WTC11 (cell line): ENCODE results near the gene PHACTR3. TPM values are rescaled to one million over a fixed set of nuclear protein-coding genes. Genes with fewer than 3 reads are reported as not detected.

ENCODE experiments used
- ATAC-seq: fragments of 200-7000 bp; cut with Tn5 transposase; 2 replicates; pipeline ENCODE4 v1.10.0; 2021; ENCODE audit warnings: mild to moderate bottlenecking, moderate library complexity
- CTCF ChIA-PET: fragments of 300-600 bp; sonication (Branson Sonifier 250); formaldehyde crosslinking; loops from one replicate; lab custom pipeline; 2021; ENCODE audit warnings: antibody characterized with exemption; lab: Charles Lee
- POLR2A ChIA-PET: fragments of 350-600 bp; sonication (Branson Sonifier 250); formaldehyde crosslinking; loops from one replicate; lab custom pipeline; 2021; ENCODE audit warnings: antibody characterized with exemption; lab: Charles Lee
- DNase-seq: peaks from one replicate; pipeline ENCODE4 v3.0.0; 2021; ENCODE audit warnings: low spot score
- H3K27ac Mint-ChIP-seq: 2 replicates; pipeline ENCODE4 v1.8.0; 2021; ENCODE audit warnings: mixed read lengths
- H3K27me3 Mint-ChIP-seq: 2 replicates; pipeline ENCODE4 v1.8.0; 2021; ENCODE audit warnings: low read depth, mild to moderate bottlenecking, moderate library complexity, mixed read lengths
- H3K36me3 Mint-ChIP-seq: 2 replicates; pipeline ENCODE4 v1.8.0; 2021; ENCODE audit warnings: mixed read lengths
- H3K4me1 Mint-ChIP-seq: 2 replicates; pipeline ENCODE4 v1.8.0; 2022; ENCODE audit warnings: mixed read lengths
- H3K4me3 Mint-ChIP-seq: 2 replicates; pipeline ENCODE4 v1.8.0; 2021; ENCODE audit warnings: mild to moderate bottlenecking, moderate library complexity, mixed read lengths
- H3K9me3 Mint-ChIP-seq: 2 replicates; pipeline ENCODE4 v1.8.0; 2021; ENCODE audit warnings: mixed read lengths
- FOXJ3 ChIP-seq: sonication (generic); formaldehyde crosslinking; IDR thresholded peaks from 2 replicates; pipeline ENCODE4 v1.9.0; 2021; ENCODE audit warnings: missing genetic modification reagents, mild to moderate bottlenecking, borderline replicate concordance
- FOXK1 ChIP-seq: sonication (generic); formaldehyde crosslinking; IDR thresholded peaks from 2 replicates; pipeline ENCODE4 v1.8.0; 2022; ENCODE audit warnings: mild to moderate bottlenecking, moderate library complexity, missing genetic modification reagents
- GRHL2 ChIP-seq: fragments of 250-450 bp; sonication (Bioruptor Pico); IDR thresholded peaks from 2 replicates; pipeline ENCODE4 v1.8.0; 2022; ENCODE audit warnings: mild to moderate bottlenecking, moderate library complexity; ENCODE audit not compliant: insufficient replicate concordance, severe bottlenecking
- GTF2I ChIP-seq: fragments of 250-450 bp; sonication (Bioruptor Pico); conservative IDR thresholded peaks from 2 replicates; pipeline ENCODE4 v1.4.0; 2021; ENCODE audit warnings: mild to moderate bottlenecking
- NFE2L1 ChIP-seq: sonication (generic); formaldehyde crosslinking; IDR thresholded peaks from 2 replicates; pipeline ENCODE4 v1.8.1; 2023; ENCODE audit warnings: missing genetic modification reagents
- TCF7 ChIP-seq: sonication (generic); formaldehyde crosslinking; IDR thresholded peaks from 2 replicates; pipeline ENCODE4 v1.8.0; 2022; ENCODE audit warnings: mild to moderate bottlenecking, low read depth, missing genetic modification reagents, moderate library complexity
- TEAD4 ChIP-seq: sonication (generic); formaldehyde crosslinking; IDR thresholded peaks from 2 replicates; pipeline ENCODE4 v1.8.0; 2022; ENCODE audit warnings: mild to moderate bottlenecking, missing genetic modification reagents
- TP53 ChIP-seq: sonication (generic); formaldehyde crosslinking; IDR thresholded peaks from 2 replicates; pipeline ENCODE4 v1.8.1; 2023; ENCODE audit warnings: mild to moderate bottlenecking, missing genetic modification reagents
- ZNF138 ChIP-seq: sonication (generic); formaldehyde crosslinking; conservative IDR thresholded peaks from 2 replicates; pipeline ENCODE4 v1.8.1; 2022; ENCODE audit warnings: mild to moderate bottlenecking, moderate library complexity, missing genetic modification reagents
- ZNF423 ChIP-seq: fragments of 250-450 bp; sonication (Bioruptor Pico); IDR thresholded peaks from 2 replicates; pipeline ENCODE4 v2.1.2; 2022; ENCODE audit warnings: mild to moderate bottlenecking, moderate library complexity
- total RNA-seq: library from RNA; stranded (reverse); gene quantifications from 3 replicates; pipeline ENCODE4 v1.2.3, GENCODE V29; 2021
- TF ChIP-seq, protein P1 (sequence below): sonication (generic); formaldehyde crosslinking; IDR thresholded peaks from 2 replicates; pipeline ENCODE4 v1.8.0; 2022; ENCODE audit warnings: missing genetic modification reagents
- TF ChIP-seq, protein P2 (sequence below): fragments of 200-600 bp; IDR thresholded peaks from 2 replicates; pipeline ENCODE4 v1.8.0; 2022; ENCODE audit warnings: antibody characterized with exemption
- TF ChIP-seq, protein P3 (sequence below): sonication (generic); formaldehyde crosslinking; IDR thresholded peaks from 2 replicates; pipeline ENCODE4 v1.8.1; 2022; ENCODE audit warnings: missing genetic modification reagents, borderline replicate concordance
- TF ChIP-seq, protein P4 (sequence below): sonication (generic); formaldehyde crosslinking; IDR thresholded peaks from 2 replicates; pipeline ENCODE4 v1.8.0; 2022; ENCODE audit warnings: mild to moderate bottlenecking, missing genetic modification reagents
- TF ChIP-seq, protein P5 (sequence below): fragments of 250-450 bp; sonication (Bioruptor Pico); IDR thresholded peaks from 2 replicates; pipeline ENCODE4 v1.8.0; 2021; ENCODE audit warnings: mild to moderate bottlenecking
- TF ChIP-seq, protein P6 (sequence below): sonication (generic); formaldehyde crosslinking; IDR thresholded peaks from 2 replicates; pipeline ENCODE4 v1.8.0; 2023; ENCODE audit warnings: missing genetic modification reagents, mild to moderate bottlenecking, borderline replicate concordance
- TF ChIP-seq, protein P7 (sequence below): sonication (generic); formaldehyde crosslinking; IDR thresholded peaks from 2 replicates; pipeline ENCODE4 v1.8.1; 2023; ENCODE audit warnings: mild to moderate bottlenecking, moderate library complexity, missing genetic modification reagents
- TF ChIP-seq, protein P8 (sequence below): sonication (generic); formaldehyde crosslinking; IDR thresholded peaks from 2 replicates; pipeline ENCODE4 v1.8.0; 2022; ENCODE audit warnings: mild to moderate bottlenecking, missing genetic modification reagents

PHACTR3 gene
- total RNA-seq, 1 experiment from 2014 or later = 0.28 TPM

DNA sequence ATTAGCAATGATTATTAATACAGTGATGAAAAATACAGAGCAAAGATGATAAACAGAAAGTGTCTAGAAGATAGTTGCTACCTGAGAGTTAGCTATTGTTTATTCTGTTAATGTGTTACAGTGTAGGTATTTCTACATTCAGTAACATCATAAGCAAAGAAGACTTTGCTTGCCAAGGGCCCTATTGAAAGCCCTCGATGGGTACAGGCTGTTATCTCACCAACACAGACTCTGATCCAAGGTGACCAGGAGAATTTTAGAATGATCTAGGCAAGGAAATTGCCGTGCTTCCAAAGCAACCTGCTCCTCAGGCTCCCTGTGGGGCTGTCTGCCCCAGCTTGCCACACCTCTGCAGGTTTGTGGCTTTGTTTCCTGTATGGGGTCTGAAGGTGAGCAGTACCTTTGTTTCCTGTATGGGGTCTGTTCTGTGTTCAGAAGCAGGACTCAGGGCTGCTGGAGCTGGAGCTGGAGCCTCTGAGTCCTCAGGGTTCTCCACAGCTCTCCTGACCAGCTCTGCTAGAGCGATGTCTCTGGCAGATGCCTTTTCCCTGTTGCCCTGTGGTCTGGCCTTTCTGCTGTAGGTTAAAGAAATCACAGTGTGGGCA lies 32.5 kb downstream of the PHACTR3 start:
- Mint-ChIP-seq H3K27me3 (peaks cover 46% of the 10 kb centered on the region), H3K27ac (no peak overlapping the region)
- DNase-seq (no peak), ATAC-seq (no peak)
- TF ChIP-seq, protein P1, sequence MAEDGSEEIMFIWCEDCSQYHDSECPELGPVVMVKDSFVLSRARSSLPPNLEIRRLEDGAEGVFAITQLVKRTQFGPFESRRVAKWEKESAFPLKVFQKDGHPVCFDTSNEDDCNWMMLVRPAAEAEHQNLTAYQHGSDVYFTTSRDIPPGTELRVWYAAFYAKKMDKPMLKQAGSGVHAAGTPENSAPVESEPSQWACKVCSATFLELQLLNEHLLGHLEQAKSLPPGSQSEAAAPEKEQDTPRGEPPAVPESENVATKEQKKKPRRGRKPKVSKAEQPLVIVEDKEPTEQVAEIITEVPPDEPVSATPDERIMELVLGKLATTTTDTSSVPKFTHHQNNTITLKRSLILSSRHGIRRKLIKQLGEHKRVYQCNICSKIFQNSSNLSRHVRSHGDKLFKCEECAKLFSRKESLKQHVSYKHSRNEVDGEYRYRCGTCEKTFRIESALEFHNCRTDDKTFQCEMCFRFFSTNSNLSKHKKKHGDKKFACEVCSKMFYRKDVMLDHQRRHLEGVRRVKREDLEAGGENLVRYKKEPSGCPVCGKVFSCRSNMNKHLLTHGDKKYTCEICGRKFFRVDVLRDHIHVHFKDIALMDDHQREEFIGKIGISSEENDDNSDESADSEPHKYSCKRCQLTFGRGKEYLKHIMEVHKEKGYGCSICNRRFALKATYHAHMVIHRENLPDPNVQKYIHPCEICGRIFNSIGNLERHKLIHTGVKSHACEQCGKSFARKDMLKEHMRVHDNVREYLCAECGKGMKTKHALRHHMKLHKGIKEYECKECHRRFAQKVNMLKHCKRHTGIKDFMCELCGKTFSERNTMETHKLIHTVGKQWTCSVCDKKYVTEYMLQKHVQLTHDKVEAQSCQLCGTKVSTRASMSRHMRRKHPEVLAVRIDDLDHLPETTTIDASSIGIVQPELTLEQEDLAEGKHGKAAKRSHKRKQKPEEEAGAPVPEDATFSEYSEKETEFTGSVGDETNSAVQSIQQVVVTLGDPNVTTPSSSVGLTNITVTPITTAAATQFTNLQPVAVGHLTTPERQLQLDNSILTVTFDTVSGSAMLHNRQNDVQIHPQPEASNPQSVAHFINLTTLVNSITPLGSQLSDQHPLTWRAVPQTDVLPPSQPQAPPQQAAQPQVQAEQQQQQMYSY (CRISPR knock-in tag) = no peak
- TF ChIP-seq TEAD4 (CRISPR knock-in tag) = no peak
- TF ChIP-seq, protein P2, sequence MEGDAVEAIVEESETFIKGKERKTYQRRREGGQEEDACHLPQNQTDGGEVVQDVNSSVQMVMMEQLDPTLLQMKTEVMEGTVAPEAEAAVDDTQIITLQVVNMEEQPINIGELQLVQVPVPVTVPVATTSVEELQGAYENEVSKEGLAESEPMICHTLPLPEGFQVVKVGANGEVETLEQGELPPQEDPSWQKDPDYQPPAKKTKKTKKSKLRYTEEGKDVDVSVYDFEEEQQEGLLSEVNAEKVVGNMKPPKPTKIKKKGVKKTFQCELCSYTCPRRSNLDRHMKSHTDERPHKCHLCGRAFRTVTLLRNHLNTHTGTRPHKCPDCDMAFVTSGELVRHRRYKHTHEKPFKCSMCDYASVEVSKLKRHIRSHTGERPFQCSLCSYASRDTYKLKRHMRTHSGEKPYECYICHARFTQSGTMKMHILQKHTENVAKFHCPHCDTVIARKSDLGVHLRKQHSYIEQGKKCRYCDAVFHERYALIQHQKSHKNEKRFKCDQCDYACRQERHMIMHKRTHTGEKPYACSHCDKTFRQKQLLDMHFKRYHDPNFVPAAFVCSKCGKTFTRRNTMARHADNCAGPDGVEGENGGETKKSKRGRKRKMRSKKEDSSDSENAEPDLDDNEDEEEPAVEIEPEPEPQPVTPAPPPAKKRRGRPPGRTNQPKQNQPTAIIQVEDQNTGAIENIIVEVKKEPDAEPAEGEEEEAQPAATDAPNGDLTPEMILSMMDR = no peak
- no peak for TF ChIP-seq NFE2L1 (CRISPR knock-in tag)
- TF ChIP-seq TP53 = no peak
- TF ChIP-seq ZNF138 = no peak
- TF ChIP-seq FOXK1 (CRISPR knock-in tag) = no peak
- TF ChIP-seq GTF2I (CRISPR knock-in tag) = no peak
- TF ChIP-seq, protein P3, sequence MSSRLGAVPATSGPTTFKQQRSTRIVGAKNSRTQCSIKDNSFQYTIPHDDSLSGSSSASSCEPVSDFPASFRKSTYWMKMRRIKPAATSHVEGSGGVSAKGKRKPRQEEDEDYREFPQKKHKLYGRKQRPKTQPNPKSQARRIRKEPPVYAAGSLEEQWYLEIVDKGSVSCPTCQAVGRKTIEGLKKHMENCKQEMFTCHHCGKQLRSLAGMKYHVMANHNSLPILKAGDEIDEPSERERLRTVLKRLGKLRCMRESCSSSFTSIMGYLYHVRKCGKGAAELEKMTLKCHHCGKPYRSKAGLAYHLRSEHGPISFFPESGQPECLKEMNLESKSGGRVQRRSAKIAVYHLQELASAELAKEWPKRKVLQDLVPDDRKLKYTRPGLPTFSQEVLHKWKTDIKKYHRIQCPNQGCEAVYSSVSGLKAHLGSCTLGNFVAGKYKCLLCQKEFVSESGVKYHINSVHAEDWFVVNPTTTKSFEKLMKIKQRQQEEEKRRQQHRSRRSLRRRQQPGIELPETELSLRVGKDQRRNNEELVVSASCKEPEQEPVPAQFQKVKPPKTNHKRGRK = no peak
- no peak for TF ChIP-seq TCF7 (CRISPR knock-in tag)
- TF ChIP-seq, protein P4, sequence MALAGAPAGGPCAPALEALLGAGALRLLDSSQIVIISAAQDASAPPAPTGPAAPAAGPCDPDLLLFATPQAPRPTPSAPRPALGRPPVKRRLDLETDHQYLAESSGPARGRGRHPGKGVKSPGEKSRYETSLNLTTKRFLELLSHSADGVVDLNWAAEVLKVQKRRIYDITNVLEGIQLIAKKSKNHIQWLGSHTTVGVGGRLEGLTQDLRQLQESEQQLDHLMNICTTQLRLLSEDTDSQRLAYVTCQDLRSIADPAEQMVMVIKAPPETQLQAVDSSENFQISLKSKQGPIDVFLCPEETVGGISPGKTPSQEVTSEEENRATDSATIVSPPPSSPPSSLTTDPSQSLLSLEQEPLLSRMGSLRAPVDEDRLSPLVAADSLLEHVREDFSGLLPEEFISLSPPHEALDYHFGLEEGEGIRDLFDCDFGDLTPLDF (CRISPR knock-in tag) = no peak
- TF ChIP-seq ZNF423 (CRISPR knock-in tag) = no peak
- no peak for TF ChIP-seq GRHL2 (CRISPR knock-in tag)
- TF ChIP-seq, protein P5, sequence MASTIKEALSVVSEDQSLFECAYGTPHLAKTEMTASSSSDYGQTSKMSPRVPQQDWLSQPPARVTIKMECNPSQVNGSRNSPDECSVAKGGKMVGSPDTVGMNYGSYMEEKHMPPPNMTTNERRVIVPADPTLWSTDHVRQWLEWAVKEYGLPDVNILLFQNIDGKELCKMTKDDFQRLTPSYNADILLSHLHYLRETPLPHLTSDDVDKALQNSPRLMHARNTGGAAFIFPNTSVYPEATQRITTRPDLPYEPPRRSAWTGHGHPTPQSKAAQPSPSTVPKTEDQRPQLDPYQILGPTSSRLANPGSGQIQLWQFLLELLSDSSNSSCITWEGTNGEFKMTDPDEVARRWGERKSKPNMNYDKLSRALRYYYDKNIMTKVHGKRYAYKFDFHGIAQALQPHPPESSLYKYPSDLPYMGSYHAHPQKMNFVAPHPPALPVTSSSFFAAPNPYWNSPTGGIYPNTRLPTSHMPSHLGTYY (CRISPR knock-in tag) = no peak
- TF ChIP-seq, all 79 proteins: peak for 0
- POLR2A ChIA-PET = no interaction called here
- Mint-ChIP-seq H3K9me3 (peaks cover 29% of the 10 kb centered on the region), H3K4me1 (no peaks in the 10 kb centered on the region; the same call in 1 of the 2 replicates), H3K4me3 (no peak overlapping the region), H3K36me3 (no peaks in the 10 kb centered on the region)
- CTCF ChIA-PET = no interaction called here

DNA sequence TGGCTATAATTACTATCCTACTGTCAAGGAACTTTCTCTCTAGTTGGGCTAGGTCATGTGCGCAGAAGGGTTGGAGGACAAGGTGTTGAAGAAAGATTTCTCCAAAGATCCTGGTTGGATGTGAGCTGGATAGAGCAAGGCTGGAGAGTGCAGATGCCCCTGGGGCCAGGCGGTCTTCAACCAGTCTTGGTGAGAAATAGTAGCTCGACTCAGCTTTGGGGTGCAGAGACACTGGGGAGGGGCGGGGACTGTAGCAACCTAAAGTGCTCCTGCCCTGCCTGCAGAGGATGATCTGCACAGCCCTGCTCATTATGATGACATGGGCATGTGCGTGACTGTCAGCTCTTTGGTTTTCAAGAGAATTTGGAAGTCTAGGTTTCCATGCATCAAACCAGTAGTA lies 35.9 kb downstream of the PHACTR3 start:
- CTCF ChIA-PET = no interaction called here
- H3K9me3 Mint-ChIP-seq = peaks cover 34% of the 10 kb centered on the region
- no peaks in the 10 kb centered on the region for H3K4me1 Mint-ChIP-seq
- ATAC-seq (no peak), DNase-seq (no peak)
- H3K4me3 Mint-ChIP-seq = no peak overlapping the region
- no peak overlapping the region for H3K27ac Mint-ChIP-seq
- TF ChIP-seq, protein P6, sequence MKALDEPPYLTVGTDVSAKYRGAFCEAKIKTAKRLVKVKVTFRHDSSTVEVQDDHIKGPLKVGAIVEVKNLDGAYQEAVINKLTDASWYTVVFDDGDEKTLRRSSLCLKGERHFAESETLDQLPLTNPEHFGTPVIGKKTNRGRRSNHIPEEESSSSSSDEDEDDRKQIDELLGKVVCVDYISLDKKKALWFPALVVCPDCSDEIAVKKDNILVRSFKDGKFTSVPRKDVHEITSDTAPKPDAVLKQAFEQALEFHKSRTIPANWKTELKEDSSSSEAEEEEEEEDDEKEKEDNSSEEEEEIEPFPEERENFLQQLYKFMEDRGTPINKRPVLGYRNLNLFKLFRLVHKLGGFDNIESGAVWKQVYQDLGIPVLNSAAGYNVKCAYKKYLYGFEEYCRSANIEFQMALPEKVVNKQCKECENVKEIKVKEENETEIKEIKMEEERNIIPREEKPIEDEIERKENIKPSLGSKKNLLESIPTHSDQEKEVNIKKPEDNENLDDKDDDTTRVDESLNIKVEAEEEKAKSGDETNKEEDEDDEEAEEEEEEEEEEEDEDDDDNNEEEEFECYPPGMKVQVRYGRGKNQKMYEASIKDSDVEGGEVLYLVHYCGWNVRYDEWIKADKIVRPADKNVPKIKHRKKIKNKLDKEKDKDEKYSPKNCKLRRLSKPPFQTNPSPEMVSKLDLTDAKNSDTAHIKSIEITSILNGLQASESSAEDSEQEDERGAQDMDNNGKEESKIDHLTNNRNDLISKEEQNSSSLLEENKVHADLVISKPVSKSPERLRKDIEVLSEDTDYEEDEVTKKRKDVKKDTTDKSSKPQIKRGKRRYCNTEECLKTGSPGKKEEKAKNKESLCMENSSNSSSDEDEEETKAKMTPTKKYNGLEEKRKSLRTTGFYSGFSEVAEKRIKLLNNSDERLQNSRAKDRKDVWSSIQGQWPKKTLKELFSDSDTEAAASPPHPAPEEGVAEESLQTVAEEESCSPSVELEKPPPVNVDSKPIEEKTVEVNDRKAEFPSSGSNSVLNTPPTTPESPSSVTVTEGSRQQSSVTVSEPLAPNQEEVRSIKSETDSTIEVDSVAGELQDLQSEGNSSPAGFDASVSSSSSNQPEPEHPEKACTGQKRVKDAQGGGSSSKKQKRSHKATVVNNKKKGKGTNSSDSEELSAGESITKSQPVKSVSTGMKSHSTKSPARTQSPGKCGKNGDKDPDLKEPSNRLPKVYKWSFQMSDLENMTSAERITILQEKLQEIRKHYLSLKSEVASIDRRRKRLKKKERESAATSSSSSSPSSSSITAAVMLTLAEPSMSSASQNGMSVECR (CRISPR knock-in tag) = no peak
- TF ChIP-seq, protein P7, sequence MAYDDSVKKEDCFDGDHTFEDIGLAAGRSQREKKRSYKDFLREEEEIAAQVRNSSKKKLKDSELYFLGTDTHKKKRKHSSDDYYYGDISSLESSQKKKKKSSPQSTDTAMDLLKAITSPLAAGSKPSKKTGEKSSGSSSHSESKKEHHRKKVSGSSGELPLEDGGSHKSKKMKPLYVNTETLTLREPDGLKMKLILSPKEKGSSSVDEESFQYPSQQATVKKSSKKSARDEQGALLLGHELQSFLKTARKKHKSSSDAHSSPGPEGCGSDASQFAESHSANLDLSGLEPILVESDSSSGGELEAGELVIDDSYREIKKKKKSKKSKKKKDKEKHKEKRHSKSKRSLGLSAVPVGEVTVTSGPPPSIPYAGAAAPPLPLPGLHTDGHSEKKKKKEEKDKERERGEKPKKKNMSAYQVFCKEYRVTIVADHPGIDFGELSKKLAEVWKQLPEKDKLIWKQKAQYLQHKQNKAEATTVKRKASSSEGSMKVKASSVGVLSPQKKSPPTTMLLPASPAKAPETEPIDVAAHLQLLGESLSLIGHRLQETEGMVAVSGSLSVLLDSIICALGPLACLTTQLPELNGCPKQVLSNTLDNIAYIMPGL (CRISPR knock-in tag) = no peak
- no peak for TF ChIP-seq GRHL2 (CRISPR knock-in tag)
- no peak for TF ChIP-seq FOXJ3 (CRISPR knock-in tag)
- TF ChIP-seq, protein P8, sequence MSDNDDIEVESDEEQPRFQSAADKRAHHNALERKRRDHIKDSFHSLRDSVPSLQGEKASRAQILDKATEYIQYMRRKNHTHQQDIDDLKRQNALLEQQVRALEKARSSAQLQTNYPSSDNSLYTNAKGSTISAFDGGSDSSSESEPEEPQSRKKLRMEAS = no peak
- POLR2A ChIA-PET = interaction anchor here (0.9 kb wide), 1 partner anchor 11 kb away, joined by 3 read pairs; no protein-coding TSS in a partner anchor
- H3K36me3 Mint-ChIP-seq = no peaks in the 10 kb centered on the region
- H3K27me3 Mint-ChIP-seq = peaks cover 49% of the 10 kb centered on the region
